Prostate gland (tissue), 2 donors: ENCODE data around the gene TOM1L2. TPM values are rescaled to one million over a fixed set of nuclear protein-coding genes. Genes with fewer than 3 reads are reported as not detected.

Source experiments
- DNase-seq: peaks from one replicate; pipeline ENCODE4 v3.0.0-alpha.2; 2019; ENCODE audit warnings: low spot score
- H3K27ac ChIP-seq, 2 donors: fragments of 200-600 bp; sonication (generic); 2 replicates each; pipeline ENCODE4 v1.5.1; 2017 to 2019
- H3K27me3 ChIP-seq: fragments of 200-600 bp; sonication (generic); replicated peaks from 2 replicates; pipeline ENCODE4 v1.5.1; 2019; ENCODE audit not compliant: insufficient read depth
- H3K36me3 ChIP-seq, 2 donors: fragments of 200-600 bp; sonication (generic); 1 replicate in 1 of 2; 2 replicates in 1 of 2; pipeline versions ENCODE4 v1.5.1 to v1.8.1; 2017 to 2019
- H3K4me1 ChIP-seq: fragments of 200-600 bp; sonication (generic); replicated peaks from 2 replicates; pipeline ENCODE4 v1.5.1; 2019
- H3K4me3 ChIP-seq, 2 donors: fragments of 200-600 bp; sonication (generic); 2 replicates each; pipeline ENCODE4 v1.5.1; 2017 to 2019
- H3K9me3 ChIP-seq: fragments of 200-600 bp; sonication (generic); 2 replicates; pipeline ENCODE4 v1.5.1; 2017
- CTCF ChIP-seq, 4 experiments: fragments of 200-600 bp in 2 of 4; fragments of 450-650 bp in 2 of 4; sonication (generic) in 2 of 4; IDR thresholded peaks; 1 replicate in 3 of 4; 2 replicates in 1 of 4; pipeline ENCODE4 v1.5.1; 2016 to 2019; ENCODE audit warnings: antibody characterized with exemption in 4 of 4, mild to moderate bottlenecking in 2 of 4, moderate library complexity in 2 of 4
- POLR2A ChIP-seq: fragments of 450-650 bp; IDR thresholded peaks from one replicate; pipeline ENCODE4 v1.6.1; 2016; ENCODE audit warnings: antibody characterized with exemption, mild to moderate bottlenecking
- POLR2AphosphoS5 ChIP-seq: sonication (generic); formaldehyde crosslinking; IDR thresholded peaks from one replicate; pipeline ENCODE4 v1.6.1; 2017; ENCODE audit warnings: antibody characterized with exemption
- WGBS: methylation state at CpG from one replicate; pipeline ENCODE4 v1.1.5; 2018; 5-methylcytosine and 5-hydroxymethylcytosine counted together
- intact Hi-C: fragments of 100-400 bp; cut with DNase I; formaldehyde crosslinking; loops from one replicate; pipeline ENCODE4 v1.14.2; 2022
- total RNA-seq, 2 donors: library from RNA; depleted of rRNA; stranded (reverse); fragments of >200 nt; gene quantifications; one replicate each; pipeline ENCODE4 v1.1.0, GENCODE V29; 2016

Gene TOM1L2
- total RNA-seq, 2 donors from 2014 or later: 162 to 185 TPM

GRCh38 chr17:17994271-17995069 is 22.3 kb upstream of the TOM1L2 start:
- 62% methylated on average over 18 of the region's 18 CpGs for WGBS
- Histone ChIP-seq H3K9me3 (no peaks in the 10 kb centered on the region), H3K4me3 (no peak overlapping the region), H3K36me3 (no peaks in the 10 kb centered on the region), H3K27me3 (no peaks in the 10 kb centered on the region), H3K27ac (no peak overlapping the region), H3K4me1 (no peaks in the 10 kb centered on the region)
- no peak for TF ChIP-seq POLR2AphosphoS5
- no peak for TF ChIP-seq POLR2A
- no peak for TF ChIP-seq CTCF (IDR thresholded peaks at IDR 0.05)
- intact Hi-C loops: no loop called here
- no peak for DNase-seq

GRCh38 chr17:17993852-17994251 is 21.7 kb upstream of the TOM1L2 start:
- H3K36me3 ChIP-seq: no peaks in the 10 kb centered on the region
- no peaks in the 10 kb centered on the region for H3K27me3 ChIP-seq
- H3K9me3 ChIP-seq: no peaks in the 10 kb centered on the region
- no peak for TF ChIP-seq POLR2A
- TF ChIP-seq POLR2AphosphoS5: no peak
- TF ChIP-seq CTCF (IDR thresholded peaks at IDR 0.05): no peak
- DNase-seq: no peak
- WGBS: 96% methylated on average over 12 of the region's 12 CpGs
- no peak overlapping the region for H3K4me3 ChIP-seq
- no peaks in the 10 kb centered on the region for H3K4me1 ChIP-seq
- intact Hi-C loops: no loop called here
- no peak overlapping the region for H3K27ac ChIP-seq

GRCh38 chr17:17993366-17993765 is 21.2 kb upstream of the TOM1L2 start:
- H3K27me3 ChIP-seq: no peaks in the 10 kb centered on the region
- H3K4me1 ChIP-seq: no peaks in the 10 kb centered on the region
- 92% methylated on average over 2 of the region's 2 CpGs for WGBS
- no peak for TF ChIP-seq POLR2A
- TF ChIP-seq POLR2AphosphoS5: no peak
- no peak for TF ChIP-seq CTCF (IDR thresholded peaks at IDR 0.05)
- intact Hi-C loops: no loop called here
- H3K4me3 ChIP-seq: no peak overlapping the region
- no peaks in the 10 kb centered on the region for H3K9me3 ChIP-seq
- no peaks in the 10 kb centered on the region for H3K36me3 ChIP-seq
- no peak overlapping the region for H3K27ac ChIP-seq
- no peak for DNase-seq

GRCh38 chr17:17990282-17990681 is 18.1 kb upstream of the TOM1L2 start:
- no peaks in the 10 kb centered on the region for H3K36me3 ChIP-seq
- DNase-seq: no peak
- no peak overlapping the region for H3K4me3 ChIP-seq
- no peak overlapping the region for H3K27ac ChIP-seq
- WGBS: 83% methylated on average over 2 of the region's 2 CpGs
- no peak for TF ChIP-seq POLR2AphosphoS5
- no peak for TF ChIP-seq POLR2A
- no peak for TF ChIP-seq CTCF (IDR thresholded peaks at IDR 0.05)
- intact Hi-C loops: no loop called here
- no peaks in the 10 kb centered on the region for H3K4me1 ChIP-seq
- no peaks in the 10 kb centered on the region for H3K9me3 ChIP-seq
- H3K27me3 ChIP-seq: no peaks in the 10 kb centered on the region

GRCh38 chr17:17989618-17990017 is 17.4 kb upstream of the TOM1L2 start:
- TF ChIP-seq POLR2AphosphoS5 (no peak), CTCF (IDR thresholded peaks at IDR 0.05) (no peak), POLR2A (no peak)
- intact Hi-C loops: no loop called here
- H3K4me1 ChIP-seq: no peaks in the 10 kb centered on the region
- no peaks in the 10 kb centered on the region for H3K9me3 ChIP-seq
- H3K27me3 ChIP-seq: no peaks in the 10 kb centered on the region
- no peaks in the 10 kb centered on the region for H3K36me3 ChIP-seq
- WGBS: 89% methylated on average over 10 of the region's 10 CpGs
- no peak for DNase-seq
- no peak overlapping the region for H3K4me3 ChIP-seq
- H3K27ac ChIP-seq: no peak overlapping the region
